Non-pigmented ciliary epithelial cell (primary cell): Measurements from ENCODE around the gene CRB2.

Source experiments
- DNase-seq: peaks from one replicate; pipeline ENCODE4 v3.0.0-alpha.2; 2010; ENCODE audit warnings: low read depth

Gene CRB2

GRCh38 chr9:123402981-123403509, 47.0 kb downstream of the CRB2 start:
- no peak for DNase-seq

GRCh38 chr9:123406016-123406415, 50.0 kb downstream of the CRB2 start:
- no peak for DNase-seq

GRCh38 chr9:123406691-123407216, 50.8 kb downstream of the CRB2 start:
- no peak for DNase-seq

GRCh38 chr9:123407217-123407851, 51.3 kb downstream of the CRB2 start:
- no peak for DNase-seq

GRCh38 chr9:123408313-123409262, 52.6 kb downstream of the CRB2 start:
- no peak for DNase-seq

- no peak for DNase-seq
Measured at GRCh38 chr9:123410281-123410910, 54.4 kb downstream of the CRB2 start.

GRCh38 chr9:123411191-123411590, 55.2 kb downstream of the CRB2 start:
- no peak for DNase-seq

- no peak for DNase-seq
Measured at GRCh38 chr9:123411636-123412035, 55.6 kb downstream of the CRB2 start.

- no peak for DNase-seq
Measured at GRCh38 chr9:123412171-123412820, 56.3 kb downstream of the CRB2 start.

GRCh38 chr9:123414204-123414603, 58.2 kb downstream of the CRB2 start:
- no peak for DNase-seq

- no peak for DNase-seq
Measured at GRCh38 chr9:123414936-123415930, 59.2 kb downstream of the CRB2 start.

GRCh38 chr9:123416176-123416575, 60.2 kb downstream of the CRB2 start:
- no peak for DNase-seq

GRCh38 chr9:123417289-123418051, 61.5 kb downstream of the CRB2 start:
- no peak for DNase-seq

- DNase-seq = no peak
Measured at GRCh38 chr9:123418052-123418430, 62.0 kb downstream of the CRB2 start.

GRCh38 chr9:123418506-123418905, 62.5 kb downstream of the CRB2 start:
- DNase-seq = no peak

GRCh38 chr9:123419091-123419490, 63.1 kb downstream of the CRB2 start:
- no peak for DNase-seq

- no peak for DNase-seq
Measured at GRCh38 chr9:123419721-123420591, 64.0 kb downstream of the CRB2 start.

- DNase-seq = no peak
Measured at GRCh38 chr9:123420592-123421111, 64.7 kb downstream of the CRB2 start.

- DNase-seq = no peak
Measured at GRCh38 chr9:123421186-123421585, 65.2 kb downstream of the CRB2 start.
